Measurements from ENCODE around the gene RNF113B. TPM values are rescaled to one million over a fixed set of nuclear protein-coding genes. Genes with fewer than 3 reads are reported as not detected.

RNF113B gene
- polyA plus RNA-seq, 2 of the 4 experiments (the other 2 are of a cell fraction), result not detected

- H3K4me2 ChIP-seq, result no peak overlapping the region
These were observed 14.9 kb upstream of the RNF113B start for GRCh38 chr13:98192008-98192407.

GRCh38 chr13:98190889-98191444, 13.9 kb upstream of the RNF113B start:
- no peak overlapping the region for H3K4me3 ChIP-seq
- H3K27ac ChIP-seq, result no peak overlapping the region
- no peak for FAIRE-seq
- CTCF ChIA-PET, result no interaction called here
- no peak for DNase-seq (ENCODE audit: low read depth in 1 of 2, low spot score in 1 of 2)
- no peaks in the 10 kb centered on the region for H3K9me3 ChIP-seq
- no peak for ATAC-seq
- WGBS (ENCODE audit: missing lambda C conversion rate), result 84% methylated on average over 11 of the region's 11 CpGs
- 0 out of 3 replicates have a peak, but pooled peaks cover 4% of the 10 kb centered on the region for H3K4me1 ChIP-seq
- POLR2A ChIA-PET, result no interaction called here
- no peak for TF ChIP-seq HOXB13 (CRISPR knock-in tag; IDR thresholded peaks at IDR 0.05; ENCODE audit: low read depth)
- TF ChIP-seq PBX3 (IDR thresholded peaks at IDR 0.05), result no peak
- no peak overlapping the region for H3K4me2 ChIP-seq

More at GRCh38 chr13:98192008-98192407, 14.9 kb upstream of the RNF113B start:
- POLR2A ChIA-PET, result no interaction called here
- no peak overlapping the region for H3K4me3 ChIP-seq
- H3K9me3 ChIP-seq, result no peaks in the 10 kb centered on the region
- CTCF ChIA-PET, result no interaction called here
- ATAC-seq (no peak), FAIRE-seq (no peak), DNase-seq (ENCODE audit: low read depth in 1 of 2, low spot score in 1 of 2) (no peak)
- TF ChIP-seq POLR2A (IDR thresholded peaks at IDR 0.05; ENCODE audit: low read length) (no peak), SREBF2 (IDR thresholded peaks at IDR 0.05) (no peak), HOXB5 (CRISPR knock-in tag; IDR thresholded peaks at IDR 0.05) (no peak), BHLHE40 (IDR thresholded peaks at IDR 0.05; ENCODE audit: low read depth, low read length) (no peak), ZC3H11A (IDR thresholded peaks at IDR 0.05) (no peak), E2F6 (IDR thresholded peaks at IDR 0.05; ENCODE audit: borderline replicate concordance, low read depth) (no peak), CBX8 (IDR thresholded peaks at IDR 0.05) (no peak), PBX3 (IDR thresholded peaks at IDR 0.05) (no peak), ZNF302 (CRISPR knock-in tag; IDR thresholded peaks at IDR 0.05) (no peak)
- 21% methylated on average over 2 of the region's 2 CpGs for WGBS (ENCODE audit: missing lambda C conversion rate)
- H3K4me1 ChIP-seq, result 0 out of 3 replicates have a peak, but pooled peaks cover 4% of the 10 kb centered on the region
- H3K27ac ChIP-seq, result no peak overlapping the region

- ChIA-PET CTCF (no interaction called here), POLR2A (no interaction called here)
- DNase-seq (ENCODE audit: low read depth in 1 of 2, low spot score in 1 of 2) (no peak), ATAC-seq (no peak), FAIRE-seq (no peak)
- Histone ChIP-seq H3K9me3 (no peaks in the 10 kb centered on the region), H3K4me1 (0 out of 3 replicates have a peak, but pooled peaks cover 4% of the 10 kb centered on the region), H3K4me3 (no peak overlapping the region), H3K27ac (no peak overlapping the region), H3K4me2 (no peak overlapping the region)
- TF ChIP-seq BCL3 (IDR thresholded peaks at IDR 0.05) (no peak), ZC3H11A (IDR thresholded peaks at IDR 0.05) (no peak), ATOH8 (CRISPR knock-in tag; IDR thresholded peaks at IDR 0.05; ENCODE audit: low read depth) (no peak), E2F6 (IDR thresholded peaks at IDR 0.05; ENCODE audit: borderline replicate concordance, low read depth) (no peak), EHF (CRISPR knock-in tag; IDR thresholded peaks at IDR 0.05) (no peak), ESRRA (IDR thresholded peaks at IDR 0.05; ENCODE audit: borderline replicate concordance, low read length) (no peak)
- 68% methylated on average over 4 of the region's 4 CpGs for WGBS (ENCODE audit: missing lambda C conversion rate)
These were observed 12.9 kb upstream of the RNF113B start for GRCh38 chr13:98189841-98190505.
